Endothelial cell of umbilical vein (primary cell): ENCODE measurements around the gene MORC3.

ENCODE experiments used
- POLR2A ChIP-seq: IDR thresholded peaks from 2 replicates; pipeline ENCODE4 v1.6.1; 2012; ENCODE audit warnings: low read depth, mild to moderate bottlenecking, control low read depth, low read length
- POLR2AphosphoS5 ChIP-seq: IDR thresholded peaks from 2 replicates; pipeline ENCODE4 v1.6.1; 2012; ENCODE audit warnings: low read depth, mild to moderate bottlenecking, control low read depth, low read length, moderate library complexity; ENCODE audit not compliant: insufficient read depth
- TF ChIP-seq, protein P1 (sequence below), 2 donors: IDR thresholded peaks; 1 replicate in 1 of 2; 2 replicates in 1 of 2; pipeline ENCODE4 v1.5.1; 2011; ENCODE audit warnings: low read length in 2 of 2, mild to moderate bottlenecking in 2 of 2, moderate library complexity in 2 of 2, control low read depth in 1 of 2, inconsistent platforms in 1 of 2, low read depth in 1 of 2; ENCODE audit not compliant: insufficient read depth in 1 of 2; ENCODE audit errors: extremely low read depth in 1 of 2

DNA sequence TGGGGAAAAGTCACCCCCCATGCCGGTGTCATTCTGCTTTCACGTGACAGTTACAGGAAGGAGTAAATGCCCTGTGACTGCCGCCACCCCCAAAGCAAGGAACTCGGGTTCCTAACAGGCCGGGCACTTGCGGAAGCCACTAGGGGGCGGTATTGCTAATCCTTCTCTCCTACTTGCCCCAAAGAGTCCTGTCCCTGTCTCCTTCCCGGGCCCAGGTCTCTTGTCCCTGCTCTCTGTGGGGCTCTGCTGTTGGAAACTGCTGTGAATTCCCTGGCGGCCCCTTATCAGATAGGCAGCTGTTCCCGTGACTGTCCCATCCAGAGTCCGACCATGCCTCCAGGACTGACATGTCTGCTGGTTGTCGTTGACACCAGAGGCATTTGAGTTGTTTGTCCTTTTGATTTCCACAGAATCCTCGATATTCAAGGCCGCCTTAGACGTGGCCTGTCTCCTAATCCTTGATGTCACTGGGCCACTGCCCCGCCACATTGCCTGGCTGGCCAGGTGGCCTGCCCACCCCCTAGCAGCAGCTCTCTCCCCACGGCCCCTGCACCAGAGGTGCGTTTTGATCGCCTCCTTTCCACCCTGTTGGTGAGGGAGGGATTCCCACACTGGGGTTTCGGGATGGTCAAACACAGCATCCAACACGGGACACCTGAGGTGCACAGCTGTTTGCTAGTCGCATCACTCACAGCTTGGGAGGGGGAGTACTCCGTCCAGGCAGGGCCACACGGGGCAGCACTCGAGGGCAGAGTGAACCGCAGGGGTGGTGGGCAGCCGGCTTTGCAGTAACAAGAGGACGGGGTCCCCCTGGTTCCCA is 102.5 kb downstream of the MORC3 start:
- TF ChIP-seq, protein P1, sequence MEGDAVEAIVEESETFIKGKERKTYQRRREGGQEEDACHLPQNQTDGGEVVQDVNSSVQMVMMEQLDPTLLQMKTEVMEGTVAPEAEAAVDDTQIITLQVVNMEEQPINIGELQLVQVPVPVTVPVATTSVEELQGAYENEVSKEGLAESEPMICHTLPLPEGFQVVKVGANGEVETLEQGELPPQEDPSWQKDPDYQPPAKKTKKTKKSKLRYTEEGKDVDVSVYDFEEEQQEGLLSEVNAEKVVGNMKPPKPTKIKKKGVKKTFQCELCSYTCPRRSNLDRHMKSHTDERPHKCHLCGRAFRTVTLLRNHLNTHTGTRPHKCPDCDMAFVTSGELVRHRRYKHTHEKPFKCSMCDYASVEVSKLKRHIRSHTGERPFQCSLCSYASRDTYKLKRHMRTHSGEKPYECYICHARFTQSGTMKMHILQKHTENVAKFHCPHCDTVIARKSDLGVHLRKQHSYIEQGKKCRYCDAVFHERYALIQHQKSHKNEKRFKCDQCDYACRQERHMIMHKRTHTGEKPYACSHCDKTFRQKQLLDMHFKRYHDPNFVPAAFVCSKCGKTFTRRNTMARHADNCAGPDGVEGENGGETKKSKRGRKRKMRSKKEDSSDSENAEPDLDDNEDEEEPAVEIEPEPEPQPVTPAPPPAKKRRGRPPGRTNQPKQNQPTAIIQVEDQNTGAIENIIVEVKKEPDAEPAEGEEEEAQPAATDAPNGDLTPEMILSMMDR (IDR thresholded peaks at IDR 0.05; ENCODE audit: extremely low read depth in 1 of 2, insufficient read depth in 1 of 2, low read depth in 1 of 2, low read length in 2 of 2) = peak; percentile 85 to 92
- TF ChIP-seq POLR2AphosphoS5 (no peak), POLR2A (no peak)
